CD14-positive monocyte (primary cell): ENCODE measurements around the gene DEFB129. TPM values are rescaled to one million over a fixed set of nuclear protein-coding genes. Genes with fewer than 3 reads are reported as not detected.
"Not testable (repeated sequence)": the region's sequence is repeated elsewhere in the genome, so short reads cannot be mapped to it uniquely, and the experiment has no call there.

Source experiments
- DNase-seq, 3 donors: peaks; one replicate each; pipeline ENCODE4 v3.0.0-alpha.2; 2011 to 2022
- H2AFZ ChIP-seq: 2 replicates; pipeline ENCODE4 v1.6.0; 2012; ENCODE audit warnings: mild to moderate bottlenecking, low read depth, low read length, inconsistent platforms; ENCODE audit not compliant: insufficient read depth, poor library complexity, severe bottlenecking
- H3K27ac ChIP-seq, 2 donors: 1 replicate in 1 of 2; 2 replicates in 1 of 2; pipeline ENCODE4 v1.5.1; 2012 to 2013; ENCODE audit warnings: low read length in 2 of 2, control low read depth in 1 of 2, inconsistent platforms in 1 of 2, low read depth in 1 of 2, mild to moderate bottlenecking in 1 of 2
- H3K27me3 ChIP-seq, 2 donors: one replicate each; pipeline versions ENCODE4 v1.6.0 to v1.6.1; 2011 to 2013; ENCODE audit warnings: low read length in 2 of 2; ENCODE audit not compliant: control insufficient read depth in 2 of 2, insufficient read depth in 2 of 2
- H3K36me3 ChIP-seq, 2 donors: replicated peaks in 1 of 2; 1 replicate in 1 of 2; 2 replicates in 1 of 2; pipeline versions ENCODE4 v1.5.1 to v1.6.1; 2012 to 2013; ENCODE audit warnings: low read length in 2 of 2, control low read depth in 1 of 2, inconsistent platforms in 1 of 2, mild to moderate bottlenecking in 1 of 2; ENCODE audit not compliant: insufficient read depth in 2 of 2, control insufficient read depth in 1 of 2
- H3K4me1 ChIP-seq, 2 donors: 1 replicate in 1 of 2; 2 replicates in 1 of 2; pipeline versions ENCODE4 v1.5.1 to v1.6.1; 2012 to 2013; ENCODE audit warnings: low read length in 2 of 2, control low read depth in 1 of 2, inconsistent platforms in 1 of 2, mild to moderate bottlenecking in 1 of 2, moderate library complexity in 1 of 2; ENCODE audit not compliant: insufficient read depth in 2 of 2, control insufficient read depth in 1 of 2
- H3K4me2 ChIP-seq: replicated peaks from 2 replicates; pipeline ENCODE3; 2012; ENCODE audit warnings: low read length, moderate library complexity, mild to moderate bottlenecking; ENCODE audit not compliant: poor library complexity, severe bottlenecking; ENCODE audit errors: extremely low read depth
- H3K4me3 ChIP-seq, 3 experiments: fragments of 200-600 bp in 1 of 3; sonication (generic) in 1 of 3; replicated peaks in 1 of 3; 1 replicate in 2 of 3; 2 replicates in 1 of 3; pipeline ENCODE4 v1.5.1; 2011 to 2013; ENCODE audit warnings: low read length in 3 of 3, mild to moderate bottlenecking in 3 of 3, control low read depth in 2 of 3, low read depth in 2 of 3, inconsistent platforms in 1 of 3, moderate library complexity in 1 of 3
- H3K79me2 ChIP-seq: 2 replicates; pipeline ENCODE4 v1.6.0; 2012; ENCODE audit warnings: mild to moderate bottlenecking, control low read depth, inconsistent platforms, low read length, moderate library complexity; ENCODE audit not compliant: insufficient read depth
- H3K9ac ChIP-seq: 2 replicates; pipeline ENCODE4 v1.6.0; 2017; ENCODE audit warnings: low read length, mild to moderate bottlenecking; ENCODE audit not compliant: insufficient read depth, poor library complexity, severe bottlenecking
- H3K9me3 ChIP-seq, 2 donors: replicated peaks in 1 of 2; 1 replicate in 1 of 2; 2 replicates in 1 of 2; pipeline versions ENCODE4 v1.5.1 to v1.6.1; 2012 to 2013; ENCODE audit warnings: low read length in 2 of 2, control low read depth in 1 of 2; ENCODE audit not compliant: control insufficient read depth in 1 of 2, insufficient read depth in 1 of 2
- H4K20me1 ChIP-seq: 2 replicates; pipeline ENCODE4 v1.6.0; 2012; ENCODE audit warnings: mild to moderate bottlenecking, low read length, control low read depth, moderate library complexity; ENCODE audit not compliant: insufficient read depth
- H3K27ac Mint-ChIP-seq, 7 donors: one replicate each; pipeline ENCODE4 v1.8.0; 2020; ENCODE audit warnings: mild to moderate bottlenecking in 7 of 7, mixed read lengths in 7 of 7, moderate library complexity in 6 of 7, inconsistent platforms in 2 of 7
- H3K27me3 Mint-ChIP-seq, 3 donors: one replicate each; pipeline ENCODE4 v1.8.0; 2021 to 2022; ENCODE audit warnings: low read depth in 3 of 3, mild to moderate bottlenecking in 3 of 3, mixed read lengths in 3 of 3, moderate library complexity in 3 of 3, inconsistent platforms in 1 of 3
- H3K36me3 Mint-ChIP-seq, 2 donors: one replicate each; pipeline ENCODE4 v1.8.0; 2020; ENCODE audit warnings: mixed read lengths in 2 of 2, inconsistent platforms in 1 of 2, mild to moderate bottlenecking in 1 of 2
- H3K4me1 Mint-ChIP-seq: one replicate; pipeline ENCODE4 v1.8.0; 2020; ENCODE audit warnings: mild to moderate bottlenecking, mixed read lengths
- H3K4me3 Mint-ChIP-seq, 2 donors: one replicate each; pipeline ENCODE4 v1.8.0; 2020; ENCODE audit warnings: mild to moderate bottlenecking in 2 of 2, mixed read lengths in 2 of 2, moderate library complexity in 1 of 2
- H3K9me3 Mint-ChIP-seq, 7 donors: one replicate each; pipeline ENCODE4 v1.8.0; 2020 to 2022; ENCODE audit warnings: mixed read lengths in 7 of 7, mild to moderate bottlenecking in 6 of 7, moderate library complexity in 6 of 7, inconsistent platforms in 2 of 7
- CTCF ChIP-seq: fragments of 200-600 bp; IDR thresholded peaks from one replicate; pipeline ENCODE4 v1.8.0; 2022; ENCODE audit warnings: antibody characterized with exemption, mild to moderate bottlenecking
- whole genome bisulfite sequencing: methylation state at CpG from one replicate; pipeline ENCODE4 v1.1.5; 2013; ENCODE audit warnings: missing lambda C conversion rate; ENCODE audit not compliant: insufficient coverage; 5-methylcytosine and 5-hydroxymethylcytosine counted together
- intact Hi-C, 2 donors: fragments of 100-400 bp; cut with micrococcal nuclease; formaldehyde crosslinking; loops; one replicate each; pipeline versions ENCODE4 v1.15.0 to v1.15.1; 2023
- polyA plus RNA-seq, 3 donors: library from polyadenylated mRNA; depleted of rRNA in 1 of 3; unstranded in 2 of 3; stranded (reverse) in 1 of 3; fragments of 300-500 nt in 2 of 3; fragments of >200 nt in 1 of 3; fragmentation: Illumina TruSeq in 2 of 3; gene quantifications; 1 replicate in 2 of 3; 2 replicates in 1 of 3; pipeline ENCODE4 v1.2.3, GENCODE V29; 2012 to 2021

Gene DEFB129
- polyA plus RNA-seq, 3 donors, result not detected

- peaks cover 0 to 2% (median 0%) of the 10 kb centered on the region in 7 donors for H3K9me3 Mint-ChIP-seq
- H3K4me1 Mint-ChIP-seq, result peaks cover 1% of the 10 kb centered on the region
- Histone ChIP-seq H3K4me1 (no peaks in the 10 kb centered on the region), H3K9ac (no peak overlapping the region), H3K36me3 (no peaks in the 10 kb centered on the region), H3K79me2 (no peaks in the 10 kb centered on the region), H2AFZ (no peak overlapping the region), H3K27ac (no peak overlapping the region), H3K9me3 (no peaks in the 10 kb centered on the region), H4K20me1 (no peaks in the 10 kb centered on the region), H3K4me2 (no peak overlapping the region), H3K4me3 (no peak overlapping the region), H3K27me3 (no peaks in the 10 kb centered on the region)
- peaks cover 0 to 5% (median 0%) of the 10 kb centered on the region in 3 donors for H3K27me3 Mint-ChIP-seq
- TF ChIP-seq CTCF, result no peak
- intact Hi-C loops, result no loop called here
- DNase-seq, result no peak
- no peaks in the 10 kb centered on the region for H3K36me3 Mint-ChIP-seq
- no peak overlapping the region for H3K27ac Mint-ChIP-seq
- H3K4me3 Mint-ChIP-seq, result no peak overlapping the region
- WGBS, result no CpG with 5 or more reads among the region's 2 CpGs
Observed at GRCh38 chr20:252801-253200, 25.7 kb downstream of the DEFB129 start.

- H3K36me3 Mint-ChIP-seq, H3K4me2 ChIP-seq, H3K4me1 ChIP-seq, H3K27me3 ChIP-seq, H2AFZ ChIP-seq, H3K36me3 ChIP-seq, H3K4me1 Mint-ChIP-seq, H3K4me3 ChIP-seq, H3K79me2 ChIP-seq, H3K9me3 Mint-ChIP-seq, DNase-seq, intact Hi-C loops, H3K27ac Mint-ChIP-seq, H3K27ac ChIP-seq, H3K9ac ChIP-seq, H3K9me3 ChIP-seq, H3K27me3 Mint-ChIP-seq, H3K4me3 Mint-ChIP-seq, H4K20me1 ChIP-seq: not testable (repeated sequence)
- no CpG with 5 or more reads among the region's 6 CpGs for WGBS
Observed at GRCh38 chr20:253447-253846, 26.4 kb downstream of the DEFB129 start.
